HEK293 (cell line): Measurements from ENCODE around the gene EIF1AD.

Experiments
- ZSCAN16 ChIP-seq: fragments of 450-650 bp; formaldehyde crosslinking; IDR thresholded peaks from 2 replicates; pipeline ENCODE4 v1.5.1; 2016; ENCODE audit warnings: missing biosample characterization, missing genetic modification characterization
- TF ChIP-seq, protein P1 (sequence below): fragments of 450-650 bp; formaldehyde crosslinking; IDR thresholded peaks from 2 replicates; pipeline ENCODE4 v1.5.1; 2016; ENCODE audit warnings: missing biosample characterization, missing genetic modification characterization

Gene EIF1AD

DNA sequence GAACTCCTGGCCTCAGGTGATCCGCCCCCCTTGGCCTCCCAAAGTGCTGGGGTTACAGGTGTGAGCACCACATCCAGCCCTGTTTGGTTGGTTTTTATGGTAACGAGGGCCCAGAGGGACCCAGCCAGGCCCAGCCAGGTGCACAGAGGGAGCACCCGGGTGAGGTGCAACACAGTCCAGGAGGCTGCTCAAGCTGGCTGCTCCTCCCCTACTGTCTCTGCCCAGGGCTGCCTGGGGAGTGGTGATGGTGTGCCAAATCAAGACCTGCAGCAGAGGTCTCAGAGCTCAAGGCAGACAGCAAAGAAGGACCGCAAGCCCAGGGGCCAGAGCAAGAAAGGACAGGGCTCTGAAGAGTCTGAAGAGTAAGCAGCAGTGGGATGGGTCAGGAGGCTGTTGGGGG, 55.3 kb downstream of the EIF1AD start (continued):
- TF ChIP-seq ZSCAN16 = no peak
- TF ChIP-seq, protein P1, sequence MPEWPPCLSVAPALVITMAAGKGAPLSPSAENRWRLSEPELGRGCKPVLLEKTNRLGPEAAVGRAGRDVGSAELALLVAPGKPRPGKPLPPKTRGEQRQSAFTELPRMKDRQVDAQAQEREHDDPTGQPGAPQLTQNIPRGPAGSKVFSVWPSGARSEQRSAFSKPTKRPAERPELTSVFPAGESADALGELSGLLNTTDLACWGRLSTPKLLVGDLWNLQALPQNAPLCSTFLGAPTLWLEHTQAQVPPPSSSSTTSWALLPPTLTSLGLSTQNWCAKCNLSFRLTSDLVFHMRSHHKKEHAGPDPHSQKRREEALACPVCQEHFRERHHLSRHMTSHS (tag by site-specific recombination) = no peak
